OCI-LY3 (cell line): ENCODE measurements around the gene PHF20.
"Not testable (repeated sequence)": the region's sequence is repeated elsewhere in the genome, so short reads cannot be mapped to it uniquely, and the experiment has no call there.

Experiments
- H2AFZ ChIP-seq: fragments of 200-600, 300-600 bp; shearing (Covaris generic); 2 replicates; pipeline ENCODE4 v1.6.0; 2014; ENCODE audit warnings: antibody characterized with exemption, low read depth, low read length
- H3K27ac ChIP-seq: fragments of 200-600, 300-600 bp; sonication (generic); 2 replicates; pipeline ENCODE4 v1.5.1; 2014; ENCODE audit warnings: mild to moderate bottlenecking, low read length, moderate library complexity, mixed read lengths
- H3K27me3 ChIP-seq: fragments of 200-600, 300-600 bp; sonication (generic); 2 replicates; pipeline ENCODE4 v1.6.1; 2014; ENCODE audit warnings: low read depth, low read length, mixed read lengths
- H3K36me3 ChIP-seq: fragments of 200-600, 300-600 bp; sonication (generic); replicated peaks from 2 replicates; pipeline ENCODE3; 2014; ENCODE audit warnings: low read depth, low read length, mixed read lengths
- H3K4me1 ChIP-seq: fragments of 300-600, 200-600 bp; sonication (generic); 2 replicates; pipeline ENCODE4 v1.6.1; 2014; ENCODE audit warnings: low read length, mixed read lengths
- H3K4me2 ChIP-seq: fragments of 200-600, 300-600 bp; sonication (generic); 2 replicates; pipeline ENCODE4 v1.6.1; 2014; ENCODE audit warnings: low read length, mixed read lengths
- H3K4me3 ChIP-seq: fragments of 300-600, 200-600 bp; sonication (generic); 2 replicates; pipeline ENCODE4 v1.5.1; 2014; ENCODE audit warnings: antibody characterized with exemption, mild to moderate bottlenecking, low read length, moderate library complexity
- H3K79me2 ChIP-seq: fragments of 300-600, 200-600 bp; shearing (Covaris generic); 2 replicates; pipeline ENCODE4 v1.6.1; 2014; ENCODE audit warnings: mild to moderate bottlenecking, low read length, mixed read lengths
- H3K9ac ChIP-seq: fragments of 300-600, 200-600 bp; shearing (Covaris generic); 2 replicates; pipeline ENCODE4 v1.6.0; 2014; ENCODE audit warnings: mild to moderate bottlenecking, low read length, moderate library complexity
- H3K9me3 ChIP-seq: fragments of 200-600, 300-600 bp; shearing (Covaris generic); 2 replicates; pipeline ENCODE4 v1.6.1; 2014; ENCODE audit warnings: low read length, mixed read lengths; ENCODE audit not compliant: insufficient read depth
- H4K20me1 ChIP-seq: fragments of 200-600, 300-600 bp; sonication (generic); 2 replicates; pipeline ENCODE4 v1.6.1; 2016; ENCODE audit warnings: low read length, mixed read lengths; ENCODE audit not compliant: insufficient read depth
- CTCF ChIP-seq: fragments of 200-600, 300-600 bp; sonication (generic); IDR thresholded peaks from 2 replicates; pipeline ENCODE4 v1.5.1; 2014; ENCODE audit warnings: antibody characterized with exemption, low read length, low read depth
- EZH2phosphoT487 ChIP-seq: fragments of 200-600 bp; shearing (Covaris generic); IDR thresholded peaks from 2 replicates; pipeline ENCODE4 v1.6.1; 2018; ENCODE audit warnings: antibody characterized with exemption, mixed run types, low read depth

The PHF20 gene

GRCh38 chr20:35892871-35893270, 121.1 kb downstream of the PHF20 start:
- Histone ChIP-seq H3K9ac (no peak overlapping the region), H3K4me3 (no peak overlapping the region), H3K36me3 (no peaks in the 10 kb centered on the region), H3K79me2 (0 out of 2 replicates have a peak, but pooled peaks cover 4% of the 10 kb centered on the region), H3K27me3 (peaks cover 7% of the 10 kb centered on the region), H2AFZ (no peak overlapping the region), H3K9me3 (no peaks in the 10 kb centered on the region), H3K4me2 (no peak overlapping the region), H3K27ac (no peak overlapping the region), H4K20me1 (peaks cover 44% of the 10 kb centered on the region), H3K4me1 (peaks cover 35% of the 10 kb centered on the region)
- no peak for TF ChIP-seq CTCF
- no peak for TF ChIP-seq EZH2phosphoT487

DNA sequence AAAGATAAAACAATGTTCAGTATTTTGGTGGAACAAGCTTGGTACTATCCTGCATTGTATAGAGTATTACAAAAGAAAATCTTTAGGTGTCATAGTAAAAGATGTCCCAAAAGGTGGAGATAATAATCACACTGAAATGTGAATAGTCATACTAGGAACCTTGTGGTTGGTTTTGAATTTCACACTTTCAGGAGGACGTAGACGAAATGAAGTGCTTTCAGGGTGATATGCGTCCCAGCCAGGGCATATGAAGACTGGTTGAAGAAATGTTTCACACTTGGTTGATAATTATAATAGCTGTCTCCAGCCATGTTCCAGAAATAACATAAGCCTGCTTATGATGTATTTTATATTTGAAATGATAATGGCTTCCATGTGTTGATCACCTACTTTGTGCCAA, 122.1 kb downstream of the PHF20 start:
- H3K36me3 ChIP-seq = no peaks in the 10 kb centered on the region
- H4K20me1 ChIP-seq = peaks cover 44% of the 10 kb centered on the region
- no peaks in the 10 kb centered on the region for H3K9me3 ChIP-seq
- TF ChIP-seq EZH2phosphoT487 (0 out of 2 replicates have a peak, but pooled peaks have one; percentile 42), CTCF (no peak)
- H3K27me3 ChIP-seq = peaks cover 7% of the 10 kb centered on the region
- 0 out of 2 replicates have a peak, but pooled peaks cover 4% of the 10 kb centered on the region for H3K79me2 ChIP-seq
- no peak overlapping the region for H3K9ac ChIP-seq
- H3K4me2 ChIP-seq = peak overlapping the region; percentile 39
- H3K4me1 ChIP-seq = peaks cover 35% of the 10 kb centered on the region
- no peak overlapping the region for H3K27ac ChIP-seq
- 0 out of 2 replicates have a peak overlapping the region, but pooled peaks have one; percentile 1 for H3K4me3 ChIP-seq
- no peak overlapping the region for H2AFZ ChIP-seq

DNA sequence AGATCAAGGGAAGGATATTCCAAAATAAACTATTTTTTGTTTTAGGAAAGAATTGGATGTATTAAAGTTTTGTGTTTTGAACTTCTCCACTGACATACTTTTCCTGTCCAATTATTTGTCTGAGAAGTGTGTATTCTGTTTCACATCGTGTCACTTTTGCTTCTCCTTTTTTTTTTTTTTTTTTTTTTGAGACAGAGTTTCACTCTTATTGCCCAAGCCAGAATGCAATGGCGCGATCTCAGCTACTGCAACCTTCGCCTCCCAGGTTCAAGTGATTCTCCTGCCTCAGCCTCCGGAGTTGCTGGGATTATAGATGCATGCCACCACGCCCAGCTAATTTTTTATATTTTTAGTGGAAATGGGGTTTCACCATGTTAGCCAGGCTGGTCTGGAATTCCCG, 123.7 kb downstream of the PHF20 start:
- H3K4me3 ChIP-seq = 0 out of 2 replicates have a peak overlapping the region, but pooled peaks have one; percentile 8
- H3K9ac ChIP-seq, H3K27ac ChIP-seq, H3K27me3 ChIP-seq, H3K9me3 ChIP-seq, H3K79me2 ChIP-seq, H2AFZ ChIP-seq: not testable (repeated sequence)
- peaks cover 35% of the 10 kb centered on the region for H3K4me1 ChIP-seq
- peaks cover 44% of the 10 kb centered on the region for H4K20me1 ChIP-seq
- peaks cover 13% of the 10 kb centered on the region for H3K36me3 ChIP-seq
- peak overlapping the region; percentile 49 for H3K4me2 ChIP-seq

DNA sequence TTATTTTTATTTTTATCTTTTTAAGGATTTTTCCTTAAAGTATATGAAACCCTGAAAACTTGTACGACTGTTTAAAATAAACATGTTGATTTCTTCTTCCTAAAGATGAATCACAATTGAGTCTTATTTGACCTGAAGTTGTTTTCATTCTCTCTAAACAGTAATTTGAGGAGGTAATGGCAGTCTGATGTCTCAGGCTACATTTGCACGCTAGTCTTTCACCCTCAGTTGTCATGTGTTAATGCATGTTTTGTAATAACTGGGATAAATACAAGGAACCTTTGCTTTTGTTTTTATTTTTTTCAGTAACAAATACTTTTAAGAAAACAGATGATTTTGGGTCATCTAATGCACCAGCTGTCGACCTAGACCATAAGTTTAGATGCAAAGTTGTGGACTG, 127.2 kb downstream of the PHF20 start:
- Histone ChIP-seq H3K36me3 (peaks cover 21% of the 10 kb centered on the region), H3K4me3 (no peak overlapping the region), H4K20me1 (peaks cover 38% of the 10 kb centered on the region), H3K4me2 (no peak overlapping the region), H3K9me3 (no peaks in the 10 kb centered on the region), H3K27ac (no peak overlapping the region), H3K9ac (no peak overlapping the region), H3K27me3 (no peaks in the 10 kb centered on the region), H3K79me2 (0 out of 2 replicates have a peak, but pooled peaks cover 4% of the 10 kb centered on the region), H3K4me1 (peaks cover 19% of the 10 kb centered on the region), H2AFZ (no peak overlapping the region)
- TF ChIP-seq CTCF (no peak), EZH2phosphoT487 (no peak)

- Histone ChIP-seq H4K20me1 (peaks cover 24% of the 10 kb centered on the region), H3K36me3 (peaks cover 29% of the 10 kb centered on the region)
- not testable (repeated sequence) for H3K27ac ChIP-seq, H3K4me1 ChIP-seq, H3K79me2 ChIP-seq, H3K4me3 ChIP-seq, H3K4me2 ChIP-seq, H2AFZ ChIP-seq, H3K27me3 ChIP-seq, H3K9me3 ChIP-seq, H3K9ac ChIP-seq
Observed at GRCh38 chr20:35901230-35901629, 129.4 kb downstream of the PHF20 start.
